ENCODE data around the gene TSC2.
"Not testable (repeated sequence)": the region's sequence is repeated elsewhere in the genome, so short reads cannot be mapped to it uniquely, and the experiment has no call there.

Gene TSC2

DNA sequence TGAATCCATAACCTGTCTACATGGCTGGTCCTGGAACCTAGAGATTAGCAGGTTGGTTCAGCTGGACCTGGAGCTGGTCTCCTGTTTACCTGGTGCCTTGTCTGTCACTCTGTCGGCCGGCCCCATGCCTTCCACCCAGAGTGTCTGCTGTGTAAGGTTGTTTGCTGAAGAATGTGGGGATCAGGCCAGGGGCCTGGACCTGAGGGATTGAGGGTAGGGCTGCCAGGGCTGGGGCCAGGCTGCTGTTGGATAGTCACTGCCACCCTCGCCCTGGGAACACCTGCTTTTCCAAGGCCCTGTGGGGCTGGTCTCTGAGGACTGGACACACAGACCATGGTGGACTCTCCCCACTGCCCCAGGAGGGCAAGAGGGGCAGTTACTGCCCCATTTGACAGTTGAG, 19.6 kb upstream of the TSC2 start:
- no peak for TF ChIP-seq CTCF (conservative IDR thresholded peaks at IDR 0.05)
- H3K27ac ChIP-seq: peak overlapping the region; percentile 79

DNA sequence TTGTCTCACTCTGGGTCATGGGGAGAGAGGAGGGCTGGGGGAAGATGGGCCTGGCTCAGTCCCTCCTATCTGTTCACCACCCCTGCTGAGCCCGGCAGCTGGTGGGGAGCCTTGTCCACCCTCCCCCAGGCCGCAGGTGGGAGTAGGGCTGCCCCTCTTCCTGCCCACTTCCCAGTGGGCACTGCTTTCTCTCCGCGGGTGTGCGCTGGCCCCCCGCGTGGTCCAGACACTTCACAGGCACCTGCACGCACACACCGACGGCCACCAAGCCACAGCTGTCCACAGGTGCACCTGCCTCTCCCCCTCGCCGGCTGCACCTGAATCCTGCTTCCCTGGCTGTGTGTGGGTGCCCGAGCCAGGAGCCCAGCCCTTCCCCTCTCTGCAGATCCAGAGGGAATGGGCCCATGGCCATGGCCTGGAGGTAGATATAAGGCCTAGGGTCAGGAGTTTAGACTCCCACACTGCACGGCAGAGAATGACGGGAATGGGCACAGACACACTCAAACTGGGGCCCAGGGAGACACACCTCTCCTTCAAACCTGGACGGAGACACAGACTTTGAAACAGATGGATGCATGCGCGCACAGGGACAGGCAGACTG, 19.1 kb upstream of the TSC2 start:
- TF ChIP-seq CTCF (conservative IDR thresholded peaks at IDR 0.05): no peak

DNA sequence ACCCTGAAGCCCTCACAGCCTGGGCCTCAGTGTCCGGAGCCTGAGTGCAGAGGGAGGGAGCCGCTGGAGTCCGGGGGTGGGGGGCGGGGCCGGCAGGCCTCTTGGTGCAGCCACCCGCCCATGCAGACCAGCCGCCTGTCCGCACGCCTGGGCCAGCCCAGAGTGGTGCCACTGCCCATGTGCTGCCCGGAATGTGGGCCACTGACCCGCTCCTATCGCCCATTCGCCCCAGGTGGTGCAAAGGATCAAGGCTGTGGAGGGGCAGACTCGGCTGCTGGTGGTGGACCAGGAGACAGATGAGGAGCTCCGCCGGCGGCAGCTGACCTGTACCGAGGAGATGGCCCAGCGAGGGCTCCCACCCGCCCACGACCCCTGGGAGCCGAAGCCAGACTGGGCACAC, 18.4 kb upstream of the TSC2 start:
- H3K27ac ChIP-seq: no peak overlapping the region
- no peak for TF ChIP-seq CTCF (conservative IDR thresholded peaks at IDR 0.05)

More for the DNA sequence above, 19.1 kb upstream of the TSC2 start:
- no peak overlapping the region; the same call in 1 of the 2 replicates for H3K27ac ChIP-seq

GRCh38 chr16:2030036-2030435, 17.7 kb upstream of the TSC2 start:
- H3K27ac ChIP-seq: no peak overlapping the region
- no peak for TF ChIP-seq CTCF (conservative IDR thresholded peaks at IDR 0.05)

DNA sequence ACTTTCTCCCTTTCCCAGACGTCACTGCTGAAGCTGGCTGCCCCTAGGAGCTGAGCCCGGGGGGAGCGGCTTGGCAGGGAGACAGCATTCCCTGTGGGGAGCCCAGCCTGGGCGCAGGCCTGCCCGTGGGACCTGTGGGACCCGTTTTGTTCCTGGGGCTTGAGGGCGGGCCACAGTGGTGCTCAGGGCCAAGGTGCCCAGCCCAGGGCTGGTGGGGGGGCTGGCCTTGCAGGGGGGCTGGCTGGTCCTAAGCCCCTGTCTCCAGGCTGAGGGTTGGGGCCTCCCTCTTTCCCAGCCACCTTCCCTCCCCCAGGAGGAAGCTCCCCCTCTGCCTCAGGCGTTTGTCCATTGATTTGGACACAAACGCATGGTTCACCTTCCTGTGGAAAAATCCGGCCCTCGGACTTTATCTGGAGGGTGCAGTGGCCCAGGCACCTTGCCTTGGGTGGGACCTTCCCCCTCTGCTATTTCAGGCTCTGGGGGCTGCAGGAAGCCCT, 16.7 kb upstream of the TSC2 start:
- no peak for TF ChIP-seq CTCF (conservative IDR thresholded peaks at IDR 0.05)
- H3K27ac ChIP-seq: no peak overlapping the region

DNA sequence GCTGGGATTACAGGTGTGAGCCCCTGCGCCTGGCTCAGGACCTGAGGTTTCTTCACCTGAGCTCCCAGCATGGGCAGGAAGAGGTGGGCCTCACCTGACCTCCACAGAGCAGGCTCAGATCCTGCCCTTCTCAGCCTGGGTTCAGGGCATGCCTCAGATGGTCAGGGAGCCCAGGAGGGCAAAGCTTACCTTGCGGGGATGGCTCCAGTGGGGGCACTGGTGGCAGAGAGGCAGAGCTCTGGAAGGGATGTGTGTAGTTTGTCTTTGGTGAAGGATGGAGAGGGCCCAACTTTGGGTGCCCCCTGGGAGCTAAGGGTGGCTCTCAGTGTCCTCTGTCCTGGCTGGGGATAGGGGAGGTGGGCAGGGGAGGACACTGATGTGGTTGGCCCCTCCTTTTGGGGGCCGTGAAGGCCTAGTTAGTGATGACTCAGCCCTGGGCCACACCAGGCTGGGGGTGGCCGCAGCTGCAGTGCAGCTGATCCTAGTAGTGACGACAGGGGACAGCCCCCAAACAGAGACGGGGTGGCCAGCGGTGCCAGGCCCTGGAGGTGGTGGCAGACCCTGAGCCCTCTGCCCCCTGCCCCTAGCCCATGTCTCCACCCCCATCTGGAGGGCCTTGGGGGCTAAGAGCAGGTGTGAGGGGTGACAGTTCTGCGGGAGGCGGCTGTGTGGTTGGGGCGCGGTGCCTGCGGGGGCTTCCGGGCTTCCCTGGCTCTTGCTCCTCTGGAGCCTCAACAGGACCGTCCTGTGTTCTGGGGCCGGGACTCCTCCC, 15.3 kb upstream of the TSC2 start:
- no peak for TF ChIP-seq CTCF (conservative IDR thresholded peaks at IDR 0.05)
- no peak overlapping the region for H3K27ac ChIP-seq

DNA sequence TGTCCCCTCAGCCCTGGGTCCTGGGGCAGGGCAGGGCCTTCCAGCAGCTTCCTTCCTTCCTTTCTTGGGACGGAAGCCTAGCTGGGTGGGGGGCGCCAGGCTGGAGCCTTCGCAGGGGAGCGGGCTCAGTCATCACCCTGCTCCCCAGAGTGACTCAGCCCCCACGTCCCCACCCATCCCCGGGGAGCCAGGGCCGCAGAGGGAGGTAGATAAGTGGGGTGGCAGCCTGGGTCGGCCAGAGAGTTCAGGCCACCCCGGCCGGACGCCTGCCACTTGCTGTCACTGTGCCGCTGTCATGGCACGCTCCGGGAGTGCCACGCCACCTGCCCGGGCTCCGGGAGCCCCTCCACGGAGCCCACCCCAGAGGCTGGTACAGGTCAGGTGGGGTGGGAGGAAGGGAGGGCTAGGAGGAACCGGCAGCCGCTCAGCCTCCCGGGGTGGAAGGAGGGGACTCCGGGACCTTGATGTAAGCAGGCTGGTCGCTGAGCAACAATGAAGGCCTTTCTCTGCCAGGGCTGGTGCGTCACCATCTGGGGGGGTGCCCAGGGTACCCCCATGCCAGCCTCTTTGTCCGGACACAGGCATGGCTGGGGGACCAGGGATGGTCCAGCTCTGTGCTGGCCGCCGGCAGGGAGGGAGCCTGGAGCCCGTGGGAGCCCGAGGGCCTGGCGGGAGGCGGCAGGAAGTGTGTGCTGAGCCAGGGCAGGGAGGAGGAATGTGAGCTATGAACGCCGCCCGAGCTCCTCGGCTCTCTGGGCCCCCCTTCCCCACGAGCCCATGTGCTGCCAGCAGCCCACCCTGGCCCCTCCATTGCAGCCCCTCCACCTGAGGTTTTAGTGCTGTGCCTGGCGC, 14.5 kb upstream of the TSC2 start:
- no peak overlapping the region for H3K27ac ChIP-seq

GRCh38 chr16:2033909-2034695, 13.7 kb upstream of the TSC2 start:
- not testable (repeated sequence) for H3K27ac ChIP-seq

More for the DNA sequence above, 14.5 kb upstream of the TSC2 start:
- no peak for TF ChIP-seq CTCF (conservative IDR thresholded peaks at IDR 0.05)
